ENCODE data around the gene SERPINB6. TPM values are rescaled to one million over a fixed set of nuclear protein-coding genes. Genes with fewer than 3 reads are reported as not detected.
A peak's percentile ranks its signal among the peaks of the same experiment; 100 is the strongest.
"Not testable (repeated sequence)": the region's sequence is repeated elsewhere in the genome, so short reads cannot be mapped to it uniquely, and the experiment has no call there.

SERPINB6 gene
- total RNA-seq, 1 donor from 2014 or later, result 186 TPM

GRCh38 chr6:2972219-2972487, 786 bp upstream of the SERPINB6 start:
- Mint-ChIP-seq H3K4me1 (ENCODE audit: unreplicated experiment) (peaks cover 25% of the 10 kb centered on the region), H3K4me3 (ENCODE audit: unreplicated experiment) (peak overlapping the region; percentile 84)
- not testable (repeated sequence) for H3K27ac Mint-ChIP-seq (ENCODE audit: unreplicated experiment); DNase-seq (ENCODE audit: low spot score); H3K36me3 Mint-ChIP-seq (ENCODE audit: low read depth, unreplicated experiment); H3K27me3 Mint-ChIP-seq (ENCODE audit: unreplicated experiment); H3K9me3 Mint-ChIP-seq (ENCODE audit: unreplicated experiment)

- Mint-ChIP-seq H3K4me1 (ENCODE audit: unreplicated experiment) (peaks cover 28% of the 10 kb centered on the region), H3K4me3 (ENCODE audit: unreplicated experiment) (peak overlapping the region; percentile 94), H3K9me3 (ENCODE audit: unreplicated experiment) (no peaks in the 10 kb centered on the region), H3K36me3 (ENCODE audit: low read depth, unreplicated experiment) (no peaks in the 10 kb centered on the region), H3K27ac (ENCODE audit: unreplicated experiment) (peak overlapping the region; percentile 61), H3K27me3 (ENCODE audit: unreplicated experiment) (peaks cover 2% of the 10 kb centered on the region)
- no peak for TF ChIP-seq CTCF (IDR thresholded peaks at IDR 0.05; ENCODE audit: unreplicated experiment)
- DNase-seq (ENCODE audit: low spot score), result peak; percentile 42
These were observed 481 bp downstream of the SERPINB6 start for GRCh38 chr6:2970753-2971419.

GRCh38 chr6:2970034-2970685, 1.2 kb downstream of the SERPINB6 start:
- no peak for TF ChIP-seq CTCF (IDR thresholded peaks at IDR 0.05; ENCODE audit: unreplicated experiment)
- Mint-ChIP-seq H3K36me3 (ENCODE audit: low read depth, unreplicated experiment) (no peaks in the 10 kb centered on the region), H3K27ac (ENCODE audit: unreplicated experiment) (peak overlapping the region; percentile 48), H3K27me3 (ENCODE audit: unreplicated experiment) (peaks cover 2% of the 10 kb centered on the region), H3K4me1 (ENCODE audit: unreplicated experiment) (peaks cover 28% of the 10 kb centered on the region), H3K9me3 (ENCODE audit: unreplicated experiment) (no peaks in the 10 kb centered on the region), H3K4me3 (ENCODE audit: unreplicated experiment) (peak overlapping the region; percentile 94)
- DNase-seq (ENCODE audit: low spot score), result no peak

DNA sequence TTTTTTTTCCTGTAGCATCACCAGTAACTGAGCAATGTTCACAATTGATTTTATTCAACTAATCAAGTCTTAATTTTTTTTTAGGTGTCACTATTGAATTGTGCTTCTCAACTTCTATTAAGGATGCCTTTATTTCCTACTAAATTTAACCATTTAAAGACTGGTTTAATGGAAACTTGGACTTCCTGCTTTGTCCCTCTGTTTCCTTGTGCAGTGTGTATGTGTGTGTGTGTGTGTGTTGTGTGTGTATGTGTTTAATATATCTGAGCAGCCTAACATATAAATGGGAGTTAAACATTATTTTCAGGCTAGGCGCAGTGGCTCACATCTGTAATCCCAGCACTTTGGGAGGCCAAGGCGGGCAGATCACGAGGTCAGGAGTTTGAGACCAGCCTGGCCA, 1.8 kb downstream of the SERPINB6 start:
- H3K27ac Mint-ChIP-seq (ENCODE audit: unreplicated experiment), result peak overlapping the region; percentile 39
- H3K9me3 Mint-ChIP-seq (ENCODE audit: unreplicated experiment), result no peaks in the 10 kb centered on the region
- peak overlapping the region; percentile 76 for H3K4me3 Mint-ChIP-seq (ENCODE audit: unreplicated experiment)
- no peak for TF ChIP-seq CTCF (IDR thresholded peaks at IDR 0.05; ENCODE audit: unreplicated experiment)
- peaks cover 28% of the 10 kb centered on the region for H3K4me1 Mint-ChIP-seq (ENCODE audit: unreplicated experiment)
- DNase-seq (ENCODE audit: low spot score), result no peak
- H3K36me3 Mint-ChIP-seq (ENCODE audit: low read depth, unreplicated experiment), result no peaks in the 10 kb centered on the region
- peaks cover 2% of the 10 kb centered on the region for H3K27me3 Mint-ChIP-seq (ENCODE audit: unreplicated experiment)

GRCh38 chr6:2968600-2969135, 2.7 kb downstream of the SERPINB6 start:
- no peak for TF ChIP-seq CTCF (IDR thresholded peaks at IDR 0.05; ENCODE audit: unreplicated experiment)
- peaks cover 30% of the 10 kb centered on the region for H3K4me1 Mint-ChIP-seq (ENCODE audit: unreplicated experiment)
- H3K4me3 Mint-ChIP-seq (ENCODE audit: unreplicated experiment), result peak overlapping the region; percentile 14
- H3K9me3 Mint-ChIP-seq (ENCODE audit: unreplicated experiment), result no peaks in the 10 kb centered on the region
- H3K36me3 Mint-ChIP-seq (ENCODE audit: low read depth, unreplicated experiment), result no peaks in the 10 kb centered on the region
- H3K27me3 Mint-ChIP-seq (ENCODE audit: unreplicated experiment), result peaks cover 2% of the 10 kb centered on the region
- no peak for DNase-seq (ENCODE audit: low spot score)
- no peak overlapping the region for H3K27ac Mint-ChIP-seq (ENCODE audit: unreplicated experiment)
